Mucosa of descending colon (tissue), 3 donors: Measurements from ENCODE around the gene GPATCH1. TPM values are rescaled to one million over a fixed set of nuclear protein-coding genes. Genes with fewer than 3 reads are reported as not detected.
A peak's percentile ranks its signal among the peaks of the same experiment; 100 is the strongest.
"Not testable (repeated sequence)": the region's sequence is repeated elsewhere in the genome, so short reads cannot be mapped to it uniquely, and the experiment has no call there.

Experiments used
- ATAC-seq: fragments of 200-7000 bp; cut with Tn5 transposase; one replicate; pipeline ENCODE4 v1.9.1; 2020; ENCODE audit warnings: mild to moderate bottlenecking, moderate library complexity
- DNase-seq, 3 donors: peaks; one replicate each; pipeline ENCODE4 v3.0.0-alpha.2; 2020
- H3K36me3 ChIP-seq: fragments of 200-600 bp; one replicate; pipeline ENCODE4 v1.8.0; 2021; ENCODE audit warnings: low read depth, mild to moderate bottlenecking
- H3K4me1 ChIP-seq: fragments of 200-600 bp; one replicate; pipeline ENCODE4 v1.8.0; 2021; ENCODE audit warnings: low read depth, mild to moderate bottlenecking
- H3K4me3 ChIP-seq: fragments of 200-600 bp; one replicate; pipeline ENCODE4 v1.8.0; 2021; ENCODE audit warnings: mild to moderate bottlenecking
- H3K9me3 ChIP-seq: fragments of 200-600 bp; one replicate; pipeline ENCODE4 v1.8.0; 2021; ENCODE audit warnings: mild to moderate bottlenecking
- CTCF ChIP-seq: fragments of 200-600 bp; IDR thresholded peaks from one replicate; pipeline ENCODE4 v1.8.0; 2022; ENCODE audit warnings: antibody characterized with exemption, mild to moderate bottlenecking
- intact Hi-C, 2 donors: fragments of 100-400 bp; cut with DNase I in 1 of 2; cut with micrococcal nuclease in 1 of 2; formaldehyde crosslinking; loops; one replicate each; pipeline versions ENCODE4 v1.11.0 to v1.11.1; 2022; cut with DNase I, micrococcal nuclease
- long read RNA-seq, 2 donors: library from polyadenylated mRNA; unstranded; transcript quantifications; one replicate each; pipeline ENCODE4 v2.0.0, GENCODE V29; 2019 to 2021
- total RNA-seq, 3 donors: library from RNA; stranded (reverse); fragmentation: NEBNext Ultra II Directional in 2 of 3; extraction: Animal tissue kit (Norgen Biotek cat#: 25700) in 2 of 3; gene quantifications; one replicate each; pipeline versions ENCODE4 v1.2.1 to v1.2.4, GENCODE V29; 2021 to 2023
- donor health status: DM: no; HTN: no; CAD: no; lungs with moderate emphysema.
- donor health status: DM: no; HTN: no; CAD: no.
- donor health status: DM: no; HTN: yes; CAD: no.

Gene GPATCH1
- total RNA-seq = 10 to 100 TPM; 11.9 to 12.4 (median 11.9) TPM
- long read RNA-seq, donor 1, transcript GPATCH1-201 (20 exons, 3,492 nt) = major isoform, 9 of 13 reads
- long read RNA-seq, donor 1, partial matches to known transcripts = 2 of 13 reads
- long read RNA-seq, donor 1, other reads (novel, unspliced or antisense) = 2 of 13 reads
- long read RNA-seq, donor 2, partial matches to known transcripts = 10 of 10 reads
- long read RNA-seq, donor 2, other reads (novel, unspliced or antisense) = 0 of 10 reads

- TF ChIP-seq CTCF = no peak
- no peaks in the 10 kb centered on the region for H3K9me3 ChIP-seq
- DNase-seq (peak; percentile 90 to 96 (median 92)), ATAC-seq (peak; percentile 93)
- H3K4me3 ChIP-seq = peak within 1 kb of the TSS; percentile 88
- H3K36me3 ChIP-seq = no peaks in the 10 kb centered on the region
- intact Hi-C loops = loop anchor here in 1 of 2 donors (10.0 kb wide), 1 partner anchor 106 kb away; the partner anchor contains the start of genes CEP89 and FAAP24
- H3K4me1 ChIP-seq = peaks cover 19% of the 10 kb centered on the region
These were observed at the start of gene GPATCH1 for GRCh38 chr19:33080761-33081681. GPATCH1 (plus strand) TSS chr19:33081181; CDS start chr19:33081194, 13 bp downstream.

- intact Hi-C loops = no loop called here
- no peaks in the 10 kb centered on the region for H3K36me3 ChIP-seq
- ATAC-seq = peak; percentile 89
- peaks cover 4% of the 10 kb centered on the region for H3K9me3 ChIP-seq
- H3K4me1 ChIP-seq = peaks cover 17% of the 10 kb centered on the region
- DNase-seq = peak; percentile 61 to 72 (median 61)
- no peak for TF ChIP-seq CTCF
- H3K4me3 ChIP-seq = no peak overlapping the region
These were observed 48.7 kb upstream of the GPATCH1 start for GRCh38 chr19:33032218-33032781.

- intact Hi-C loops = no loop called here
- no peak for ATAC-seq
- H3K4me3 ChIP-seq = no peak overlapping the region
- peaks cover 20% of the 10 kb centered on the region for H3K4me1 ChIP-seq
- peak in 1 of 3 donors; percentile 9 for DNase-seq
- H3K9me3 ChIP-seq = no peaks in the 10 kb centered on the region
- no peaks in the 10 kb centered on the region for H3K36me3 ChIP-seq
- no peak for TF ChIP-seq CTCF
These were observed 45.5 kb upstream of the GPATCH1 start for GRCh38 chr19:33035461-33035860.

- ATAC-seq, H3K9me3 ChIP-seq, DNase-seq, H3K36me3 ChIP-seq, H3K4me3 ChIP-seq, intact Hi-C loops: not testable (repeated sequence)
- peaks cover 26% of the 10 kb centered on the region for H3K4me1 ChIP-seq
These were observed 44.4 kb upstream of the GPATCH1 start for GRCh38 chr19:33036370-33037167.

GRCh38 chr19:33037168-33038025 lies 43.6 kb upstream of the GPATCH1 start:
- H3K4me3 ChIP-seq, DNase-seq, ATAC-seq, H3K9me3 ChIP-seq, intact Hi-C loops, H3K36me3 ChIP-seq: not testable (repeated sequence)
- peaks cover 31% of the 10 kb centered on the region for H3K4me1 ChIP-seq
